ENCODE results near the gene SZT2. TPM values are rescaled to one million over a fixed set of nuclear protein-coding genes. Genes with fewer than 3 reads are reported as not detected.

SZT2 gene
- total RNA-seq, 1 donor from 2014 or later: 11.0 TPM

GRCh38 chr1:43427524-43427923 lies 37.8 kb downstream of the SZT2 start:
- TF ChIP-seq EZH2phosphoT487 (IDR thresholded peaks at IDR 0.05): no peak
- no peak for TF ChIP-seq EZH2 (IDR thresholded peaks at IDR 0.05)
- TF ChIP-seq CTCF (IDR thresholded peaks at IDR 0.05): no peak
- Mint-ChIP-seq H3K9me3 (no peaks in the 10 kb centered on the region), H3K36me3 (peaks cover 27% of the 10 kb centered on the region), H3K27ac (no peak overlapping the region), H3K27me3 (ENCODE audit: insufficient read depth, low read depth) (peaks cover 8% of the 10 kb centered on the region), H3K4me1 (no peaks in the 10 kb centered on the region), H3K4me3 (no peak overlapping the region)
- H3K36me3 ChIP-seq: no peaks in the 10 kb centered on the region
- no peaks in the 10 kb centered on the region for H3F3A ChIP-seq (ENCODE audit: low read depth)
- H3K4me1 ChIP-seq: no peaks in the 10 kb centered on the region
- no peak overlapping the region for H3K27ac ChIP-seq
- no peaks in the 10 kb centered on the region for H3K27me3 ChIP-seq
- no peak for DNase-seq (ENCODE audit: low spot score)
- no peak overlapping the region for H2AFZ ChIP-seq (replicated peaks)
- no peak overlapping the region for H3K9ac ChIP-seq
- no peaks in the 10 kb centered on the region for H3K79me2 ChIP-seq (ENCODE audit: low read depth)
- H3K4me2 ChIP-seq: no peak overlapping the region
- no peaks in the 10 kb centered on the region for H4K20me1 ChIP-seq (ENCODE audit: low read depth)
- H3K9me3 ChIP-seq (ENCODE audit: low read depth): no peaks in the 10 kb centered on the region
- H3K4me3 ChIP-seq: no peak overlapping the region

GRCh38 chr1:43427941-43428340 lies 38.2 kb downstream of the SZT2 start:
- Mint-ChIP-seq H3K36me3 (peaks cover 27% of the 10 kb centered on the region), H3K27me3 (ENCODE audit: insufficient read depth, low read depth) (peaks cover 9% of the 10 kb centered on the region), H3K9me3 (no peaks in the 10 kb centered on the region), H3K4me3 (no peak overlapping the region), H3K27ac (no peak overlapping the region), H3K4me1 (no peaks in the 10 kb centered on the region)
- Histone ChIP-seq H3K79me2 (ENCODE audit: low read depth) (no peaks in the 10 kb centered on the region), H3K27ac (no peak overlapping the region), H4K20me1 (ENCODE audit: low read depth) (no peaks in the 10 kb centered on the region), H3K4me1 (no peaks in the 10 kb centered on the region), H3K36me3 (no peaks in the 10 kb centered on the region), H3F3A (ENCODE audit: low read depth) (no peaks in the 10 kb centered on the region), H3K4me2 (no peak overlapping the region), H3K9ac (no peak overlapping the region), H3K27me3 (no peaks in the 10 kb centered on the region), H3K9me3 (ENCODE audit: low read depth) (no peaks in the 10 kb centered on the region), H3K4me3 (no peak overlapping the region), H2AFZ (replicated peaks) (no peak overlapping the region)
- no peak for TF ChIP-seq EZH2phosphoT487 (IDR thresholded peaks at IDR 0.05)
- TF ChIP-seq EZH2 (IDR thresholded peaks at IDR 0.05): no peak
- no peak for TF ChIP-seq CTCF (IDR thresholded peaks at IDR 0.05)
- DNase-seq (ENCODE audit: low spot score): no peak

- H3K9me3 ChIP-seq (ENCODE audit: low read depth): no peaks in the 10 kb centered on the region
- Mint-ChIP-seq H3K4me3 (no peak overlapping the region), H3K27me3 (ENCODE audit: insufficient read depth, low read depth) (peaks cover 8% of the 10 kb centered on the region), H3K27ac (no peak overlapping the region), H3K9me3 (no peaks in the 10 kb centered on the region), H3K4me1 (peaks cover 10% of the 10 kb centered on the region), H3K36me3 (peaks cover 33% of the 10 kb centered on the region)
- H3K79me2 ChIP-seq (ENCODE audit: low read depth): no peaks in the 10 kb centered on the region
- no peak overlapping the region for H3K4me3 ChIP-seq
- H3K27me3 ChIP-seq: no peaks in the 10 kb centered on the region
- no peaks in the 10 kb centered on the region for H4K20me1 ChIP-seq (ENCODE audit: low read depth)
- H3K9ac ChIP-seq: no peak overlapping the region
- H3K36me3 ChIP-seq: no peaks in the 10 kb centered on the region
- no peaks in the 10 kb centered on the region for H3K4me1 ChIP-seq
- no peak overlapping the region for H2AFZ ChIP-seq (replicated peaks)
- TF ChIP-seq EZH2phosphoT487 (IDR thresholded peaks at IDR 0.05) (no peak), EZH2 (IDR thresholded peaks at IDR 0.05) (no peak), CTCF (IDR thresholded peaks at IDR 0.05) (no peak)
- DNase-seq (ENCODE audit: low spot score): no peak
- H3K27ac ChIP-seq: no peak overlapping the region
- H3F3A ChIP-seq (ENCODE audit: low read depth): no peaks in the 10 kb centered on the region
- no peak overlapping the region for H3K4me2 ChIP-seq
Measured at GRCh38 chr1:43430831-43431230, 41.1 kb downstream of the SZT2 start.
